ENCODE measurements around the gene CBY2.
"Not testable (repeated sequence)": the region's sequence is repeated elsewhere in the genome, so short reads cannot be mapped to it uniquely, and the experiment has no call there.

CBY2 gene

DNA sequence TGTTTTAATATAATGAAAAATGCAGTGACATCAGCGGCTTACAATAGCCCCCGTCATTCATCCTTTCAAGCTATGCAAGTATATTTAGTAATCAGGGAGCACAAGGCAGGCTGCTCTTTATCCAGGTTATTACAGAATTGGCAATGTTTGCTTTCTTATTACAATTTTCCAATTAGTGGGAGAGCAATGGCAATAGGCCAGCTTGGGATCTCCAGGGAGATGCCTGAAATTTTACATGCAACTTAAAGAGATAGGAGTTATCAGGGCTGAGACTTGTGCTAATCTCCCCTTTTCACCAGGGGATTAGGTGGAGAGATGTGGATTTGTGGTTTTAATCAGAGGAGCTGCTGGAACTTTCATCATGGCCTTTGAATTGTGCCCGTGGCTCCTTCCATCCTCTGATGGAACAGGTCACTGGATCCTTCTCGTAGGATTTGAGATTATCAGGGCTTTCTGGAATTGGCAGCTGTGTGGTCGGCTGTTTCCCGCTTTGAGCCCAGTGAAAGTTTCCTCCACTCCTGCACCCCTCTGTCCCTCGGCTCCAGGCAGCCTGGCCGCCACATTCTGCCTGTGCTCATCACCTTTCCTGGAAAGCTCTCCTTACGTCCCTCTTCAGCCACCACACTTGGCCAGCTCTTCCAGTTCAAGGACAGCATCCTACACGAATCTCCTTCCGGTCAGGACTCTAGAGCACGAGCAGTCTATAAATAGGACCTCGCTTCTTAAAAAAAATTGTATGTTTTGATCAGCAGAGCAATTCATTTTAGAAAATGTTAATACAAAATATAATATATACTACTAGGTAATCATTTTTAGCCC, 47.0 kb downstream of the CBY2 start:
- no peak for DNase-seq

DNA sequence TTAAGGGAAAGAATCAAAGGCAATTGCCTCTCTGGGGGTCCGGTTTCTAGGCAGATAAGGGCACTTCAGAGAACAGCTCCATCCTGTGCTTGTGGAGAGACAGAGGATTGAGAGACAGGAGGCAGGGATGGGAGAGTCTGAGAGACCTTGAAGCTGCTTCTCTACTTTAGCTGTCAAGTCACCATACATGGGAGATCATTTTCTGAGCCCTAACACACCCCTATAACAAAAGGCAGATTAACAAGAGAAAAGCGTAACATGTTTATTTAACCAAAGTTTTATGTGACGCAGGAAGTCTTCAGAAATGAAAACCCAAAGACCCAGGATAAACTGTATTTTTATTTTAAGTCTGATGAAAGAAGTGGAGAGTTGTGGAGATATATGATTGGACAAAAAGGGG, 48.4 kb downstream of the CBY2 start:
- no peak for DNase-seq

DNA sequence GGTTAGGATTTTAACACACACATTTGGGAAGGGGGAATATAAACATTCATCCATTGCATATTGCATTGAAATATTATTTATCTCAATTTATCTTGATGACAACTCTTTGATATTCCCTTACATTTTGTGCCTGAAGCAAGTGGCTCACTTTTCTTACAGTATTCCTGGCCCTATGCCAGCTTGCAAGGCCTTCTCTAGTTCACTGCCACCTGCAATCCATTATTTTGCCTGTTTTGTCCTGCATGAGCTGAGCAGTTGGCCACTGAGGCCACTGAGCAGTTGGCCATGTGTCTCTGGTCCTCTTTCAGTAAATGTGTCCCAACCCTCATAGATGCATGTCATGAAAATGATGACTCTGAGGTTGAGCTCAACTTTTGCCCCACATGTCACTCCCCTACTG, 49.8 kb downstream of the CBY2 start:
- DNase-seq = no peak

DNA sequence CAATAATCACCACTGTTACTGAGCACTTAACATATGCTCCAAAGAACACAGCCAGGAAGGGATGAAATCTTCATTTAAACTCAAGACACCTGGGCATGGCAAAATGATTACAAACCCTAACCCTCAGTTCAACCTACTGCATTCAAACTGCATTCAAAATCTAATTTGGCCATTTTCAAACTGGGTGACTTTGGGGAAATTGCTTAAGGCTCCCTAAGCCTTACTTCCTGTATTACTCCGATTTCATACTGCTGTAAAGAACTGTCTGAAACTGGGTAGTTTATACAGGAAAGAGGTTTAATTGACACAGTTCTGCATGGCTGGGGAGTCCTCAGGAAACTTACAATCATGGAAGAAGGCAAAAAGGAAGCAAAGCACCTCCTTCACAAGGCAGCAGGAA, 50.4 kb downstream of the CBY2 start:
- peak; percentile 29 for DNase-seq

DNA sequence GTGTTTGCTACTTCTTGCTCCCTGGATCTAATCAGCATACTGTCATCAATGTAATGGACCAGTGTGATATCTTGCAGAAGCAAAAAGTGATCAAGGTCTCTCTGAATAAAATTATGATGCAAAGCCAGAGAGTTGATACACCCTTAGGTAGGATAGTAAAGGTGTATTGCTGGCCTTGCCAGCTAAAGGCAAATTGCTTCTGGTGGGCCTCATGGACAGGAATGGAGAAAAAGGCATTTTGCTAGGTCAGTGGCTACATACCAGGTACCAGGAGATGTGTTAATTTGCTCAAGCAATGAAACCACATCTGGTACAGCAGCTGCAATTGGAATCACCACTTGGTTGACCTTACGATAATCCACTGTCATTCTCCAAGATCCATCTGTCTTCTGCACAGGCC, 54.4 kb downstream of the CBY2 start:
- DNase-seq = not testable (repeated sequence)

DNA sequence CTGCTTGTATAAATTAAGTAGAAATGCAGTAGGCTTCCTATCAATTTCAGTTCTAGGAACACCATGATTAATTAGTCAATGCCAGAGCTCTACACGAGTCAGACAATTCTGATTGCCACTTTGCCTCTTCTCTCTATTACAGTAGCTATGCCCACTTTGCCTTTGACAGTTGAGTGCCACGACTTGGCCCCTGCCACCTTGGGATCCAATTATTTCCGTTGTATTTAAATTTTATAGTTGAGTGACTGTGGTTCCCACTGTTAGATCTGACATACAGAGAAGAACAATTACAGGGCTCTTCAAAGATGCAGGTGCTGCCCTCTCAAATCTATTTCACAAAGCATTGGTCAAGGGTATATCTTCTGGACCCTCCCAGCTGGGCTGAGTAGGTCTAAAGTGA, 55.5 kb downstream of the CBY2 start:
- DNase-seq = not testable (repeated sequence)

DNA sequence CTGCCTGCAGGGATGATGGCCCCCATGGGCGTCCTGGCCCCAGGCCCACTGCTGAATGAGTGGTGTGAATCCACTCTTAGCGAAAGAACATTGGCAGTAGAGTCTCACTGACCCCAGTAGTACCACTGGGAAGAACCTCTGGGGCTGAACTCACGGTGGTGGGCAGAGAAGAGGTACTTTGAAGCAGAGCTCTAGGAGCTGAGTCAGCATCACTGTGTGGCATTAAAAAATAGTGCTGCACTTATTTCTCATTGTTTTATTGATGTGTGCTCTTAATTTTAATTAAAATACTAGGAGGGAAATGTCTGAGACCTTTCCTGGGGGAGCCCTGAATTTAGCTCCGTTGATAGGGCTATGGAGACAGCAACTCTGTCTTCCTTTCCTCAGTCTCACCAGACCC, 61.3 kb downstream of the CBY2 start:
- no peak for DNase-seq
